CD14-positive monocyte (primary cell): ENCODE data around the gene DOCK4. TPM values are rescaled to one million over a fixed set of nuclear protein-coding genes. Genes with fewer than 3 reads are reported as not detected.

ENCODE experiments used
- DNase-seq, 3 donors: peaks; one replicate each; pipeline ENCODE4 v3.0.0-alpha.2; 2011 to 2022
- H2AFZ ChIP-seq: 2 replicates; pipeline ENCODE4 v1.6.0; 2012; ENCODE audit warnings: mild to moderate bottlenecking, low read depth, low read length, inconsistent platforms; ENCODE audit not compliant: insufficient read depth, poor library complexity, severe bottlenecking
- H3K27ac ChIP-seq, 2 donors: 1 replicate in 1 of 2; 2 replicates in 1 of 2; pipeline ENCODE4 v1.5.1; 2012 to 2013; ENCODE audit warnings: low read length in 2 of 2, control low read depth in 1 of 2, inconsistent platforms in 1 of 2, low read depth in 1 of 2, mild to moderate bottlenecking in 1 of 2
- H3K27me3 ChIP-seq, 2 donors: one replicate each; pipeline versions ENCODE4 v1.6.0 to v1.6.1; 2011 to 2013; ENCODE audit warnings: low read length in 2 of 2; ENCODE audit not compliant: control insufficient read depth in 2 of 2, insufficient read depth in 2 of 2
- H3K36me3 ChIP-seq, 2 donors: replicated peaks in 1 of 2; 1 replicate in 1 of 2; 2 replicates in 1 of 2; pipeline versions ENCODE4 v1.5.1 to v1.6.1; 2012 to 2013; ENCODE audit warnings: low read length in 2 of 2, control low read depth in 1 of 2, inconsistent platforms in 1 of 2, mild to moderate bottlenecking in 1 of 2; ENCODE audit not compliant: insufficient read depth in 2 of 2, control insufficient read depth in 1 of 2
- H3K4me1 ChIP-seq, 2 donors: 1 replicate in 1 of 2; 2 replicates in 1 of 2; pipeline versions ENCODE4 v1.5.1 to v1.6.1; 2012 to 2013; ENCODE audit warnings: low read length in 2 of 2, control low read depth in 1 of 2, inconsistent platforms in 1 of 2, mild to moderate bottlenecking in 1 of 2, moderate library complexity in 1 of 2; ENCODE audit not compliant: insufficient read depth in 2 of 2, control insufficient read depth in 1 of 2
- H3K4me2 ChIP-seq: replicated peaks from 2 replicates; pipeline ENCODE3; 2012; ENCODE audit warnings: low read length, moderate library complexity, mild to moderate bottlenecking; ENCODE audit not compliant: poor library complexity, severe bottlenecking; ENCODE audit errors: extremely low read depth
- H3K4me3 ChIP-seq, 3 experiments: fragments of 200-600 bp in 1 of 3; sonication (generic) in 1 of 3; replicated peaks in 1 of 3; 1 replicate in 2 of 3; 2 replicates in 1 of 3; pipeline ENCODE4 v1.5.1; 2011 to 2013; ENCODE audit warnings: low read length in 3 of 3, mild to moderate bottlenecking in 3 of 3, control low read depth in 2 of 3, low read depth in 2 of 3, inconsistent platforms in 1 of 3, moderate library complexity in 1 of 3
- H3K79me2 ChIP-seq: 2 replicates; pipeline ENCODE4 v1.6.0; 2012; ENCODE audit warnings: mild to moderate bottlenecking, control low read depth, inconsistent platforms, low read length, moderate library complexity; ENCODE audit not compliant: insufficient read depth
- H3K9ac ChIP-seq: 2 replicates; pipeline ENCODE4 v1.6.0; 2017; ENCODE audit warnings: low read length, mild to moderate bottlenecking; ENCODE audit not compliant: insufficient read depth, poor library complexity, severe bottlenecking
- H3K9me3 ChIP-seq, 2 donors: replicated peaks in 1 of 2; 1 replicate in 1 of 2; 2 replicates in 1 of 2; pipeline versions ENCODE4 v1.5.1 to v1.6.1; 2012 to 2013; ENCODE audit warnings: low read length in 2 of 2, control low read depth in 1 of 2; ENCODE audit not compliant: control insufficient read depth in 1 of 2, insufficient read depth in 1 of 2
- H4K20me1 ChIP-seq: 2 replicates; pipeline ENCODE4 v1.6.0; 2012; ENCODE audit warnings: mild to moderate bottlenecking, low read length, control low read depth, moderate library complexity; ENCODE audit not compliant: insufficient read depth
- H3K27ac Mint-ChIP-seq, 7 donors: one replicate each; pipeline ENCODE4 v1.8.0; 2020; ENCODE audit warnings: mild to moderate bottlenecking in 7 of 7, mixed read lengths in 7 of 7, moderate library complexity in 6 of 7, inconsistent platforms in 2 of 7
- H3K27me3 Mint-ChIP-seq, 3 donors: one replicate each; pipeline ENCODE4 v1.8.0; 2021 to 2022; ENCODE audit warnings: low read depth in 3 of 3, mild to moderate bottlenecking in 3 of 3, mixed read lengths in 3 of 3, moderate library complexity in 3 of 3, inconsistent platforms in 1 of 3
- H3K36me3 Mint-ChIP-seq, 2 donors: one replicate each; pipeline ENCODE4 v1.8.0; 2020; ENCODE audit warnings: mixed read lengths in 2 of 2, inconsistent platforms in 1 of 2, mild to moderate bottlenecking in 1 of 2
- H3K4me1 Mint-ChIP-seq: one replicate; pipeline ENCODE4 v1.8.0; 2020; ENCODE audit warnings: mild to moderate bottlenecking, mixed read lengths
- H3K4me3 Mint-ChIP-seq, 2 donors: one replicate each; pipeline ENCODE4 v1.8.0; 2020; ENCODE audit warnings: mild to moderate bottlenecking in 2 of 2, mixed read lengths in 2 of 2, moderate library complexity in 1 of 2
- H3K9me3 Mint-ChIP-seq, 7 donors: one replicate each; pipeline ENCODE4 v1.8.0; 2020 to 2022; ENCODE audit warnings: mixed read lengths in 7 of 7, mild to moderate bottlenecking in 6 of 7, moderate library complexity in 6 of 7, inconsistent platforms in 2 of 7
- CTCF ChIP-seq: fragments of 200-600 bp; IDR thresholded peaks from one replicate; pipeline ENCODE4 v1.8.0; 2022; ENCODE audit warnings: antibody characterized with exemption, mild to moderate bottlenecking
- WGBS: methylation state at CpG from one replicate; pipeline ENCODE4 v1.1.5; 2013; ENCODE audit warnings: missing lambda C conversion rate; ENCODE audit not compliant: insufficient coverage; 5-methylcytosine and 5-hydroxymethylcytosine counted together
- intact Hi-C, 2 donors: fragments of 100-400 bp; cut with micrococcal nuclease; formaldehyde crosslinking; loops; one replicate each; pipeline versions ENCODE4 v1.15.0 to v1.15.1; 2023
- polyA plus RNA-seq, 3 donors: library from polyadenylated mRNA; depleted of rRNA in 1 of 3; unstranded in 2 of 3; stranded (reverse) in 1 of 3; fragments of 300-500 nt in 2 of 3; fragments of >200 nt in 1 of 3; fragmentation: Illumina TruSeq in 2 of 3; gene quantifications; 1 replicate in 2 of 3; 2 replicates in 1 of 3; pipeline ENCODE4 v1.2.3, GENCODE V29; 2012 to 2021

DOCK4 gene
- polyA plus RNA-seq, 3 donors = 1.3 to 5.0 (median 2.7) TPM

GRCh38 chr7:111770116-111770515, 436.1 kb downstream of the DOCK4 start:
- TF ChIP-seq CTCF = no peak
- Histone ChIP-seq H3K9ac (no peak overlapping the region), H2AFZ (no peak overlapping the region), H3K4me2 (no peak overlapping the region), H3K9me3 (no peaks in the 10 kb centered on the region), H3K36me3 (no peaks in the 10 kb centered on the region), H3K27ac (no peak overlapping the region), H3K27me3 (no peaks in the 10 kb centered on the region), H3K4me1 (no peaks in the 10 kb centered on the region), H3K4me3 (no peak overlapping the region), H4K20me1 (no peaks in the 10 kb centered on the region), H3K79me2 (no peaks in the 10 kb centered on the region)
- 89% methylated on average over 1 of the region's 2 CpGs for WGBS
- no peaks in the 10 kb centered on the region for H3K36me3 Mint-ChIP-seq
- intact Hi-C loops = no loop called here
- peaks cover 0 to 8% (median 2%) of the 10 kb centered on the region in 7 donors for H3K9me3 Mint-ChIP-seq
- no peak overlapping the region for H3K4me3 Mint-ChIP-seq
- no peaks in the 10 kb centered on the region for H3K4me1 Mint-ChIP-seq
- H3K27me3 Mint-ChIP-seq = peaks cover 0 to 3% (median 0%) of the 10 kb centered on the region in 3 donors
- H3K27ac Mint-ChIP-seq = no peak overlapping the region
- no peak for DNase-seq

GRCh38 chr7:111765751-111766643, 440.2 kb downstream of the DOCK4 start:
- Histone ChIP-seq H2AFZ (no peak overlapping the region), H3K4me1 (no peaks in the 10 kb centered on the region), H3K9me3 (no peaks in the 10 kb centered on the region), H3K4me2 (no peak overlapping the region), H3K9ac (no peak overlapping the region), H3K27me3 (no peaks in the 10 kb centered on the region), H3K27ac (no peak overlapping the region), H3K36me3 (no peaks in the 10 kb centered on the region), H3K79me2 (no peaks in the 10 kb centered on the region), H4K20me1 (no peaks in the 10 kb centered on the region), H3K4me3 (no peak overlapping the region)
- Mint-ChIP-seq H3K9me3 (peaks cover 0 to 2% (median 0%) of the 10 kb centered on the region in 7 donors), H3K4me3 (no peak overlapping the region), H3K4me1 (no peaks in the 10 kb centered on the region), H3K36me3 (no peaks in the 10 kb centered on the region), H3K27me3 (peaks cover 0 to 1% (median 0%) of the 10 kb centered on the region in 3 donors), H3K27ac (no peak overlapping the region)
- DNase-seq = no peak
- WGBS = 100% methylated on average over 1 of the region's 6 CpGs
- no peak for TF ChIP-seq CTCF
- intact Hi-C loops = no loop called here
